BLaER1 treated with 17β-estradiol and CSF1 and Interleukin-3, amounts not matched to agents 10 nM and 100 nM (cell line): Measurements from ENCODE around the gene MAFF.
"Not testable (repeated sequence)": the region's sequence is repeated elsewhere in the genome, so short reads cannot be mapped to it uniquely, and the experiment has no call there.

Experiments
- H3K27ac ChIP-seq, 11 experiments: shearing (Covaris generic); formaldehyde crosslinking; 2 replicates each; pipeline ENCODE4 v1.8.1; 2022
- H3K27me3 ChIP-seq, 11 experiments: shearing (Covaris generic); formaldehyde crosslinking; 2 replicates each; pipeline ENCODE4 v1.8.1; 2022
- H3K36me3 ChIP-seq, 11 experiments: shearing (Covaris generic); formaldehyde crosslinking; 2 replicates each; pipeline ENCODE4 v1.8.1; 2022
- H3K4me1 ChIP-seq, 10 experiments: shearing (Covaris generic); formaldehyde crosslinking; 2 replicates each; pipeline ENCODE4 v1.8.1; 2022
- H3K4me2 ChIP-seq, 11 experiments: shearing (Covaris generic); formaldehyde crosslinking; 2 replicates each; pipeline ENCODE4 v1.8.1; 2022
- H3K4me3 ChIP-seq, 10 experiments: shearing (Covaris generic); formaldehyde crosslinking; 2 replicates each; pipeline ENCODE4 v1.8.1; 2022
- H3K9ac ChIP-seq, 11 experiments: shearing (Covaris generic); formaldehyde crosslinking; 2 replicates each; pipeline ENCODE4 v1.8.1; 2022
- H3K9me3 ChIP-seq, 11 experiments: shearing (Covaris generic); formaldehyde crosslinking; replicated peaks in 1 of 11; 2 replicates each; pipeline ENCODE4 v1.8.1; 2022
- H4K20me1 ChIP-seq, 11 experiments: shearing (Covaris generic); formaldehyde crosslinking; 2 replicates each; pipeline ENCODE4 v1.8.1; 2022
- Cebpa-rat ChIP-seq, 11 experiments: shearing (Covaris generic); IDR thresholded peaks; 2 replicates each; pipeline ENCODE4 v1.8.1; 2022

MAFF gene

DNA sequence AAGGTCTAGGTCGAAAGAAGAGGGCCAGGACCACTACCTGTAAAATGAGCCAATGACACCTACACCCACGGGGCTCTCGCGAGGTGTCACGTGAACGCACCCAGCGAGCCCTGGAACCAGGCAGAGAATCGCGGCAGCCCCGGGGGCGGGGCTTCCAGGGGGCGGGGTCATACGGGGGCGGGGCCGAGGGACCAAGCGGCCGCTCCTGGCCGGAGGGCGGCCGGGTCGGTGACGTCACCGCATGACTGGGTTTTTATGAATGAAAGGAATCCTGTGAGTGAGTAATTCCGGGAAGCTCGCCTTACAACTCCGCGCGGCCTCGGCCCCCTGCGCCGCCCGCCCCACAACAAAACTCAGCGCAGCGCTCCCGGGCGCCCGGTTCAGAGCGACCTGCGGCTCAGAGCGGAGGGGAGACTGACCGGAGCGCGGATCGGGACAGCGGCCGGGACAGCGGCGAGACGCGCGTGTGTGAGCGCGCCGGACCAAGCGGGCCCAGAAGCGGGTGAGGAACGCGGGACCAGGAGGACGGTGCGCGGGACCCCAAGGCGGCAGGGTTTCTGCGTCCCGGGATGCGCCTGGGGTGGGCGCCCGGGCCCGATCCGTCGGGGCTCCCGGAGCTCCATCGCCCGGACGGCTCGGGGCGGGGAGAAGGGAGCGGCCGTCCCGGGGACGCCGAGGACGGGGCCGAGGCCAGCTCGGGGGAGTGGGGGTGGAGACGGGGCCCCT is at the start of gene MAFF:
Gene MAFF (plus strand): TSS at position 284 of the 726 bp plus-strand sequence. CDS start 11,860 bp downstream, outside the sequence.
- TF ChIP-seq Cebpa-rat (IDR thresholded peaks at IDR 0.05): no peak
- H3K4me3 ChIP-seq: peak within 1 kb of the TSS; percentile 83 to 100 (median 90)
- peak within 1 kb of the TSS; percentile 71 to 97 (median 87) for H3K27ac ChIP-seq
- H3K36me3 ChIP-seq: peaks cover 0 to 10% (median 0%) of the 10 kb centered on the region in 11 experiments; a peak in 2 of 22 replicates
- H4K20me1 ChIP-seq: peaks cover 22 to 50% (median 36%) of the 10 kb centered on the region in 11 experiments
- H3K9me3 ChIP-seq: no peaks in the 10 kb centered on the region
- no peaks in the 10 kb centered on the region for H3K27me3 ChIP-seq
- H3K4me2 ChIP-seq: peak within 1 kb of the TSS; percentile 90 to 100 (median 99)
- peaks cover 68 to 85% (median 77%) of the 10 kb centered on the region in 10 experiments for H3K4me1 ChIP-seq
- H3K9ac ChIP-seq: peak within 1 kb of the TSS; percentile 81 to 98 (median 91)

DNA sequence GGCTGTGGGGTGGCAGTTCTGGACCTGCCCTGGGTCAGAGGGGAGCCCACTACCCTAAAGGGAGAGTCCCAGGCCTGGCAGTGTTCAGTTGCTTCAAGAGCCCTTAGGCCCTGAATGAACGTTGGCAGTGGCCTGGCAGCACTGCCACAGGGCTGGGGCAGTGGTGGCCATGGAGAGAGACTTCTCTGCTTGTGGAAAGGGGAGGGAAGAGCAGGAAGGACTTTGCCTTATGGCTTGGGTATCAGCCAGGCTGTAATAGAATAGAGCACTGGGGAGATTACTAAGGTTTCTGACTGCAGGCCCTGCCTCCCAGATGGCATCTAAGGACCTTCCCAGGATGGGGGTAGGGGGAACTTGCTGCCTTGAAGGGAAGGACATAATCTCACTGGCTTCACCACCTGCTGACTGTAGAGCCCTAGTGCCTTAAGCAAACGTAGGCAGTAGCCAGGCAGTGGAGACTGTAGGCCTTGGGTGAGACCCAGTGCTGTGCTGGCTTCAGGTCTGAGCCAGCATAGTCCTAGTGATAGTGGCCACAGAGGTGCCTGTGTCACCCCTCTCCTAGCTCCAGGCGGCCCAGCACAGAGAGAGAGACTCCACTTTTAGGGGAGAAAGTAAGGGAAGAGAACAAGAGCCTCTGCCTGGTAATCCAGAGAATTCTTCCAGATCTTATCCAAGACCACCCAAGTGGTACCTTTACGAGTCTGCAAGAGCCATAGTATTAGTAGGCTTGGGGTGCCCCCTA is 47.8 kb upstream of the MAFF start:
- H3K4me2 ChIP-seq: peak overlapping the region in 7 of 11 experiments; percentile 9 to 34 (median 20); a peak in 8 of 22 replicates

DNA sequence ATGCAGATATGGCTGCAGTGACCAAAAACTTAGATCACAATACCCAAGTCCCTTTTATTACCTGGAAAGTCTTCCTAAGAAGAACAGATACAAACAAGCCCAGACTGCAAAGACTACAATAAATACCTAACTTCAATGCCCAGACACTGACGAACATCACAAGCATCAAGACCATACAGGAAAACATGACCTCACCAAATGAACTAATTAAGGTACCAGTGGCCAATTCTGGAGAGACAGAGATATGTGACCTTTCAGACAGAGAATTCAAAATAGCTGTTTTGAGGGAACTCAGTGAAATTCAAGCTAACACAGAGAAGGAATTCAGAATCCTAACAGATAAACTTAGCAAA is 47.3 kb upstream of the MAFF start:
- H3K4me2 ChIP-seq: peak overlapping the region in 6 of 11 experiments; percentile 10 to 34 (median 21); a peak in 4 of 22 replicates
- not testable (repeated sequence) for H3K27me3 ChIP-seq, H3K36me3 ChIP-seq, H3K27ac ChIP-seq, H3K9me3 ChIP-seq, H3K4me3 ChIP-seq, H3K9ac ChIP-seq
- peaks cover 0 to 12% (median 0%) of the 10 kb centered on the region in 11 experiments; a peak in 5 of 22 replicates for H4K20me1 ChIP-seq
- H3K4me1 ChIP-seq: peaks cover 6 to 37% (median 30%) of the 10 kb centered on the region in 10 experiments; a peak in 17 of 20 replicates

More for the DNA sequence above, 47.8 kb upstream of the MAFF start:
- H3K27me3 ChIP-seq: 0 out of 22 replicates have a peak, but pooled peaks cover 0 to 5% (median 0%) of the 10 kb centered on the region in 11 experiments
- peaks cover 11 to 38% (median 32%) of the 10 kb centered on the region in 10 experiments for H3K4me1 ChIP-seq
- peaks cover 0 to 5% (median 0%) of the 10 kb centered on the region in 11 experiments; a peak in 2 of 22 replicates for H3K36me3 ChIP-seq
- peaks cover 0 to 9% (median 7%) of the 10 kb centered on the region in 11 experiments; a peak in 8 of 22 replicates for H3K9me3 ChIP-seq
- no peak for TF ChIP-seq Cebpa-rat (IDR thresholded peaks at IDR 0.05)
- H3K27ac ChIP-seq: no peak overlapping the region
- H3K9ac ChIP-seq: peak overlapping the region in 1 of 11 experiments; percentile 16; a peak in 1 of 22 replicates
- H4K20me1 ChIP-seq: peaks cover 0 to 12% (median 0%) of the 10 kb centered on the region in 11 experiments; a peak in 5 of 22 replicates
- H3K4me3 ChIP-seq: no peak overlapping the region

DNA sequence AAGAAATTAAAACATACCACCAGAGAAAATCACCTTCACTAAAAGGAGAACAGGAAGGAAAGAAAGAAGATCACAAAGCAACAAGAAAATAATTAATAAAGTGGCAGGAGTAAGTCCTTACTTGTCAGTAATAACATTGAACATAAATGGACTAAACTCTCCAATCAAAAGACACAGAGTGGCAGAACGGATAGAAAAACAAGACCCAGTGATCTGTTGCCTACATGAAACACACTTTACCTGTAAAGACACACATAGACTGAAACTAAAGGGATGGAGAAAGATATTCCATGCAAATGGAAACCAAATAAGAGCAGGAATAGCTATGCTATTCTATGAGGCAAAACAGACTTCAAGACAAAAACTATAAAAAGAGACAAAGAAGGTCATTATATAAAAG is 46.1 kb upstream of the MAFF start:
- 0 out of 22 replicates have a peak, but pooled peaks cover 0 to 5% (median 0%) of the 10 kb centered on the region in 11 experiments for H3K27me3 ChIP-seq
- H3K9ac ChIP-seq: no peak overlapping the region
- peaks cover 4 to 34% (median 27%) of the 10 kb centered on the region in 10 experiments; a peak in 16 of 20 replicates for H3K4me1 ChIP-seq
- TF ChIP-seq Cebpa-rat (IDR thresholded peaks at IDR 0.05): no peak
- no peak overlapping the region for H3K4me2 ChIP-seq
- peaks cover 0 to 9% (median 7%) of the 10 kb centered on the region in 11 experiments; a peak in 8 of 22 replicates for H3K9me3 ChIP-seq
- peaks cover 0 to 5% (median 0%) of the 10 kb centered on the region in 11 experiments; a peak in 2 of 22 replicates for H3K36me3 ChIP-seq
- no peak overlapping the region for H3K27ac ChIP-seq
- no peak overlapping the region for H3K4me3 ChIP-seq
- H4K20me1 ChIP-seq: peaks cover 0 to 12% (median 0%) of the 10 kb centered on the region in 11 experiments; a peak in 5 of 22 replicates

DNA sequence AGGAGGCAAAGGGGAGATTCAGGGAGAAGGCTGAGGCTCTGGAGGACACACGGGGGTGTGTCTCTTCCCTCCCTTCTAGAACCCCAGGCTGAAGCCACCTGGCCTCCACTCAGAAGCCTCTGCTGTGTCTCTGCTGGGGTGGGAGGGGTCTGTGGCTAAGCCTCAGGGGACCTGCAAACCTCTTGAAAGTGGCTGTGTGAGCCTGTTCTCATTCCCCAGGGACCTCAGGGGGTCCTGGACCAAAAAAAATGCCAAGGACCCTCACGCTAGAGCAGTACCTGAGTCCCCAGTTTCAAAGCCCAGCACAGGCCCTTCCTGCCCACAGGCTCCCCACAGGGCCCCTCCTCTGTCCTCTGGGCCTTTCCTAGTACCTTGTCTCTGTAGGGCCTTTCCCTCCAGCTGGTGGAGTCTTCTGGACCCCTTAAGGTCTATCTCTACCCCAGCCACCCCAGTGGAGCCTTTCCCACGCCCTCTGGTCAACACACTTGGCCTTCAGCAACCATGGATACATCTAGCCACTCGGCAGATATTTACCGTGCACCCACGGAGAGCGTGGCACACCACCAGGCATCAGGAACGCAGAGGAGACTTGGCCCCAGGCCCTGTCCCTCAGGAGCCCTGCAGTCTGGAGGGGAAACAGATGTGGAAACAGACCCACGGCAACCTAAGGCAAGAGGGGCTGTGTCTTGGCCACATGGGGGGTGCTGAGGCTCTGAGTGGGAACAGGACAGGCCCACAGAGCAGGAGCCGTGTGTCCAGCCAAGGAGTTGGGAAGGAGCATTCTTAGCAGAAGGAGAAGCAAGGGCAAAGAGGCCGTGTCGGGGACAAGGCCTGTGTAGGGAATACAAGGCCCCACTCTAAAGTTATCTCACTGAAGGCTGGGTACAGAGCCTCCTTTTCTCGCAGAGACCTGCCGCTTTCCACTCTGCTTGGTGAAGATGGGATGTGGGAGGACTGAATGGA is 38.6 kb upstream of the MAFF start:
- no peak for TF ChIP-seq Cebpa-rat (IDR thresholded peaks at IDR 0.05)
- peaks cover 0 to 30% (median 17%) of the 10 kb centered on the region in 11 experiments; a peak in 13 of 22 replicates for H3K36me3 ChIP-seq
- H3K4me2 ChIP-seq: peak overlapping the region; percentile 70 to 91 (median 81)
- no peaks in the 10 kb centered on the region; a peak in 1 of 22 replicates for H3K27me3 ChIP-seq
- H3K9me3 ChIP-seq: no peaks in the 10 kb centered on the region
- peaks cover 0 to 25% (median 0%) of the 10 kb centered on the region in 11 experiments; a peak in 9 of 22 replicates for H4K20me1 ChIP-seq
- peaks cover 47 to 75% (median 71%) of the 10 kb centered on the region in 10 experiments for H3K4me1 ChIP-seq
- peak overlapping the region in 10 of 11 experiments; percentile 9 to 58 (median 30); a peak in 17 of 22 replicates for H3K27ac ChIP-seq
- no peak overlapping the region for H3K4me3 ChIP-seq
- peak overlapping the region in 10 of 11 experiments; percentile 21 to 47 (median 32); a peak in 11 of 22 replicates for H3K9ac ChIP-seq

DNA sequence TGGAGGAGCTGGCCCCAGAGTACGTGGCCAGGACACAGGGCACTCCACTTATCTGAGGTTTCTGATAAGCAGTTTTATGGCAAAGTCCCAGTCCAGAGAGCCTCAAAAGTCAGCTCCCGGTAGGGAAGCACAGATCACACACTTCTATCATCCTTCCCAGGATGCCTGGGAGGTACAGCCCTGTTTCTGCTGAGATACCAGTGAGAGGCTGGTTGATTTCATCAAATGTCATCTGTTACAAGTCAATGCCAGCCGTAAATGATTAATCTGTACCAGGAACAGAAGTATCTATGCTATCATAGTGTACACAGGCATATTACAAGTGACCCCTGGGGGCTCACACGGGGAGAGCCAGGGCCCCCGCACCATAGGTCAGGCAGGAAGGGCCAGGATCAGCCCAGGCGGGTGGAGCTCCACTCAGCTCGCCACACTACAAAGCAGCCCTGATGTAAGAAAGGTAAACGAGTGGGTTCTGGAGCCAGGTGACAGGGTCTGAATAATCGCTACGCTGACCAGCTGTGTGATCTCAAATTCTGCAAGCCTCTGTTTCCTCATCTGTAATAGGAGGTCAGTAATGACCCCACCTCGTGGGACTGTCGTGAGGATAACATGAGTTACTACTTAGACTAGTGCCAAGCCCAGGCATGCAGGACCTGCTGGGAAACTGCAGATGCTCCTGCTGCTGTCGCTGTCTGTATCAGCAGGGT is 37.8 kb upstream of the MAFF start:
- no peak for TF ChIP-seq Cebpa-rat (IDR thresholded peaks at IDR 0.05)
- H3K9me3 ChIP-seq: no peaks in the 10 kb centered on the region
- H3K4me1 ChIP-seq: peaks cover 52 to 83% (median 76%) of the 10 kb centered on the region in 10 experiments
- no peak overlapping the region for H3K4me3 ChIP-seq
- H3K36me3 ChIP-seq: peaks cover 0 to 39% (median 23%) of the 10 kb centered on the region in 11 experiments; a peak in 13 of 22 replicates
- H3K27me3 ChIP-seq: no peaks in the 10 kb centered on the region; a peak in 1 of 22 replicates
- H4K20me1 ChIP-seq: peaks cover 0 to 25% (median 0%) of the 10 kb centered on the region in 11 experiments; a peak in 9 of 22 replicates
- peak overlapping the region in 9 of 11 experiments; percentile 70 to 91 (median 81); a peak in 15 of 22 replicates for H3K4me2 ChIP-seq
- peak overlapping the region in 8 of 11 experiments; percentile 17 to 58 (median 42); a peak in 9 of 22 replicates for H3K27ac ChIP-seq
- peak overlapping the region in 6 of 11 experiments; percentile 21 to 47 (median 38); a peak in 9 of 22 replicates for H3K9ac ChIP-seq

DNA sequence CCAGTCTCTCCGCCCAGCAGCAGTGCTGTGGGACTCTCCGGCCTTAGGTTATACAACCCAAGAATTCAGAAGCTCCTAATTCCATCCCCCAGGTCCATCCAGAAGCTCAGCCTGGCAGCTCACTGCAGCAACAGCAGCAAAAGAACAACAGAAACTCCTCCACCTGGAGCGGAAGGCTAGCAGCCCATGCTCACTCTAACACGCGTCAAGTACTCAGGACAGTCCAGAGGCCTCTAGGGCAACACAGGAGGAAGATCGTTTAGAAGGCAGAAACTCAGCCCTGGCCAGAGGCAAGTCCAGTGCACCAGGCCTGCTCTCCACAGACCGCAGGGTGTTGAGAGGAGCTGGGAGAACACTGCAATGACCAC is 37.3 kb upstream of the MAFF start:
- H4K20me1 ChIP-seq: peaks cover 0 to 25% (median 0%) of the 10 kb centered on the region in 11 experiments; a peak in 9 of 22 replicates
- H3K27ac ChIP-seq: no peak overlapping the region
- peaks cover 0 to 42% (median 23%) of the 10 kb centered on the region in 11 experiments; a peak in 13 of 22 replicates for H3K36me3 ChIP-seq
- no peak overlapping the region for H3K9ac ChIP-seq
- peaks cover 53 to 85% (median 75%) of the 10 kb centered on the region in 10 experiments for H3K4me1 ChIP-seq
- H3K4me3 ChIP-seq: no peak overlapping the region
- TF ChIP-seq Cebpa-rat (IDR thresholded peaks at IDR 0.05): no peak
- peak overlapping the region in 2 of 11 experiments; percentile 78 to 91; a peak in 3 of 22 replicates for H3K4me2 ChIP-seq
- no peaks in the 10 kb centered on the region for H3K9me3 ChIP-seq
- no peaks in the 10 kb centered on the region; a peak in 1 of 22 replicates for H3K27me3 ChIP-seq
